Measurements from ENCODE around the gene CYP4V2.
A peak's percentile ranks its signal among the peaks of the same experiment; 100 is the strongest.

CYP4V2 gene

DNA sequence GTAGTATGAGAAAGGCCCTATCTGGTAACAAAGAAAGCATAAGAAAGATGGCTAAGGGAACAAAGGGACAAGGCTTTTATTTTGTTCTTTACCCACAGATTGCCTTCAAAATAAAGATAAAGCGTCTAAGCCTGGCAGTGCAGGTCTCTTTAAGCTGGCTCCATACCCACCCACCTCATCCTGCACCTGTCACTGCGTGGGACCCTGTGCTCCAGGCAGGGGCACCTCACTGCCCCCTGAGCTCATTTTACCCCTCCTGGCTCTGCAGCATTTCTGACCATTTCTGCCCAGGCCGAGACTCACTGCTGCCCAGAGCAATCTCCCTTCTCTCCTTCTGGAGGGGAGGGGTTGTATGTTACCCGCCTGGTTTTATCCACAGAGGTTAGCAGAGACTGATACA is 1.7 kb upstream of the CYP4V2 start:
- DNase-seq, result no peak

DNA sequence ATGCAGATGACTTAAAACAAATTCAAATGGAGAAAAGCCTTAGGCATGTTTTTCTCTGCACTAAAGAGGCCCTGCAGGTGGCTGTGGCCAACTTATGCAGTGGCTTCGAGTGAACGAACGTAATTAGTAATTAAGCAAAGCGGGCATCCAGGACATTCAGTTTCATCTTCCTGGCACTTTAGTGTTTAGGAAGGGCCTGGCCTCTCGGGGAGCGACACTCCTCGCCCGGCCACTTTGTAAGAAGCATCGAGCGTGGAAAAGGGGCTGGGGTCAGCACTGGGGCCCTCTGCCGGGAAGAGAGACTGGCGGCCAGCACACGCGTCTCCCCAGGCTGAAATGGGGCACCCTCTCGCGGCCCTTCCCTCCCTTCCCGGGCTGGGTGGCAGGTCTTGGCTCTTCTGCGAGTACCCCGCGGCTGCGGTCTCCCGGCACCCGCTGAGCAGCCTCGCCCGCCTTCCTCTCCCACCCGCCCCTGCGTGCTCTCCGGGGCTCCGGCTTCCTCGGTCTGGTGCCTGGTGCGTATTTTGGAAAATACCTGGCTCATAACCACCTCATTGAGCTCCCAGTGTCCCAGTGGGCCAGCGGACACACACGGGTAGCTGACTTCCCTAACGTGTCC is 677 bp upstream of the CYP4V2 start:
- peak; percentile 45 for DNase-seq

- peak; percentile 31 for DNase-seq
Observed at GRCh38 chr4:186192066-186192612, 772 bp downstream of the CYP4V2 start.

DNA sequence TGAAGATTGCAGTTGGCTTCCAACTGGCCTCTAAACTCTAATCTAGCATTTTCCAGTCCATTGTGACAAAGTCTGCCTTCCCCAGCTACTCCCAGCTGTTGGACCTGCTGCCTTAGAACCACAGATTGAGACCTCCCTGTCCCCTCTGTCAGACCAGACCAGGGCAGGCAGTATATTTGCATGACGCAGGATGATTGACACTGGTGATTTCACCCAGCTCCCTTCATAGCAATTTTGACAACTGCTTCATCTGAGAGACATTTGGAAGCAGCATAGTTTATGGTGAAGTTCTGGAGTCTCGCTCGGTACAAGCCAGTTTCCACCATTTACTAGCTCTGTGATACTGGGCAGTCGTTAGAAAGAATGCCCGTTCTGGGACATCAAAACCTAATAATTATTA is 2.5 kb downstream of the CYP4V2 start:
- no peak for DNase-seq

GRCh38 chr4:186196063-186196462 is 4.7 kb downstream of the CYP4V2 start:
- no peak for DNase-seq

DNA sequence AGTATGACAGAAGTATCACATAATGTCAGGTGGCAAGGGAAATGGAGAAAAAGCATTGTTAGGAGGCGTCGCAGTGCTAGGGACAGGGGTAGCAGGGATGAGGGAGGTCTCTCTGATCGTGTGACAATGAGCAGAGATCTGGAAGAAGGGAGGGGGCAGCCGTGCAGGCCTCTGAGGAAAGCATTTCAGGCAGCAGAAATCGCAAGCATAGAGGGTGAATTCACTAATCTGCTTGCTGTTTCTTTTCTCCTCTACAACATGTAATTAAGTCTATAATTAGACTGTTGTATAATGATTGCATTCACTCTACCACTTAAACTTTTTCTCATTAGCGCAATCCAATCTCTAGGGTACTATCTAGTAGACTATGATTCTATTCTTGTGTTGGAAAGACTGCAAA is 9.1 kb downstream of the CYP4V2 start:
- no peak for DNase-seq

GRCh38 chr4:186201010-186201409 is 9.6 kb downstream of the CYP4V2 start:
- DNase-seq, result no peak

DNA sequence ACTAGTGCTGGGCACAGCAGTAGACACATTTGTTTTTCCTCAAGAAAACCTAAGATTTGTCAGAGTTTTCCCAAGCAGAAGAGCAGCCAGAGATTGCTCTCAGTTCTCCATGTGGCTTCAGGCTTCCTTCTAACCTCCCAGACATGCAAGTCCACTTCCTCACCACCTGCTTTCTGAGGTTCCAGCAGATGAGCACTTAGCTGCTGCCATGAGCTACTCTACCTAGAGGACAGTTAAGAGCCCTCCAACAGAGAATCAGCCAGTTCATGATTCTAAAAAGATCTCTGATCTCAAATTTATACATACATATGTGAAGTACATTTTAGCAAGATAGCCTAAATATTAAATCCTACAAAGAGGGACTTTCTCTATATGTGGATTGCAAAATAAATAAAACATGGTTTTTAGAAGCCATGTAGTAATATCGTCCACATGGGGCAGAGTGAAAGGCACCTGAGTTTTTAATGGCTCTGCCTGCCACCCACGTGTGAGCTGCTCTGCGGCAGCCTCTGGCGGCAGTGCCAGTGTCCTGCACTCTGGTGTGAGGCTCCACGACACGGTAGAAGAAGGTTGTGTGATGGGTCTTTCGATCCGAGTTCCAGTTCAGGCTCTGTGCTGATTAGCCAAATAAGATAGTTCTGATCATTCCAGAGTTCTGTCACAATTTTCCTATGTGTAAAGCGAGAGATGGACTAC is 10.3 kb downstream of the CYP4V2 start:
- no peak for DNase-seq

- DNase-seq, result no peak
Observed at GRCh38 chr4:186202490-186203140, 11.2 kb downstream of the CYP4V2 start.

GRCh38 chr4:186203406-186203805 is 12.0 kb downstream of the CYP4V2 start:
- no peak for DNase-seq

- DNase-seq, result no peak
Observed at GRCh38 chr4:186204103-186204559, 12.8 kb downstream of the CYP4V2 start.

GRCh38 chr4:186204686-186205085 is 13.3 kb downstream of the CYP4V2 start:
- no peak for DNase-seq

GRCh38 chr4:186205156-186205555 is 13.8 kb downstream of the CYP4V2 start:
- DNase-seq, result no peak

DNA sequence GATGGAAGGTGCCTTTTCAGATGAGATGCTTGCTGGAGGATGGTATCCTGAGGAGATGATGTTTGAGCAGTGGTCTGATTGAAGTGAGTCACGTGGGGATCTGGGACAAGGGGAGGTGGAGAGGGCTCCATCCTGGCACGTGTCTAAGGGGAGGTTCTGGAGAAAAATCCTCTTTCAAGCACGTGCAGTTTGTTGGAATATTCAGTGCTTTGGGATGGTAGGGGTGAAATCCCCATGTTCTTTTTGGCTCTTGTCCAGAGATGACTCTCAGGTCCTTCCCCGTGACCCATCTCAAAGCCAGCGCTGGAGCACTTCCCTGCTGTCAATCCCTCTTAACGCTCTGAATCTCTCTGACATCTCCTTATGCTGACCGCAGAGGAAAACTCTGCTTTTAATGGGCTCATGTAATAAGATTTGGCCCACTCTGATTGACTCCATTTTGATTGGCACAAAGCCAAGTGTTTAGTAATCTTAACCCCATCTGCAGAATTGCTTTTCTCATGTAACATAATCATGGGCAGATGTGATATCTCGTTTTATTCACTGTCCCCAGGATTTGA is 25.2 kb downstream of the CYP4V2 start:
- no peak for DNase-seq

- no peak for DNase-seq
Observed at GRCh38 chr4:186217733-186218293, 26.4 kb downstream of the CYP4V2 start.

- no peak for DNase-seq
Observed at GRCh38 chr4:186221624-186222023, 30.3 kb downstream of the CYP4V2 start.

DNA sequence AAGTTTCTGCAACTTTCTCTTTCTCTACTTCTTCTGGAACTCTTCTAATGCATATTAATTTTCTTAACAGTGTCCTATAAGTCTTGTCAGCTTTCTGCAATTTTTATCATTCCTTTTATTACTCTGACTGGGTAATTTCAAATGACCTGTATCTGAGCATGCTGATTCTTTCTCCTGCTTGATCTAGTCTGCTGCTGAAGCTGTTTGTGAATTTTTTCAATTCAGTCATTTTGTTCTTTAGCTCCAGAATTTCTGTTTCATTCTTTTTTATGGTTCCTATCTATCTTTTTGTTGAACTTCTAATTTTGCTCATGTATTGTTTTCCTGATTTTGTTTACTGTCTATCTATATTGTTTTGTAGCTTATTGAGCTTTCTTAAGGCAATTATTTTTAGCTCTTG is 34.5 kb downstream of the CYP4V2 start:
- no peak for DNase-seq

DNA sequence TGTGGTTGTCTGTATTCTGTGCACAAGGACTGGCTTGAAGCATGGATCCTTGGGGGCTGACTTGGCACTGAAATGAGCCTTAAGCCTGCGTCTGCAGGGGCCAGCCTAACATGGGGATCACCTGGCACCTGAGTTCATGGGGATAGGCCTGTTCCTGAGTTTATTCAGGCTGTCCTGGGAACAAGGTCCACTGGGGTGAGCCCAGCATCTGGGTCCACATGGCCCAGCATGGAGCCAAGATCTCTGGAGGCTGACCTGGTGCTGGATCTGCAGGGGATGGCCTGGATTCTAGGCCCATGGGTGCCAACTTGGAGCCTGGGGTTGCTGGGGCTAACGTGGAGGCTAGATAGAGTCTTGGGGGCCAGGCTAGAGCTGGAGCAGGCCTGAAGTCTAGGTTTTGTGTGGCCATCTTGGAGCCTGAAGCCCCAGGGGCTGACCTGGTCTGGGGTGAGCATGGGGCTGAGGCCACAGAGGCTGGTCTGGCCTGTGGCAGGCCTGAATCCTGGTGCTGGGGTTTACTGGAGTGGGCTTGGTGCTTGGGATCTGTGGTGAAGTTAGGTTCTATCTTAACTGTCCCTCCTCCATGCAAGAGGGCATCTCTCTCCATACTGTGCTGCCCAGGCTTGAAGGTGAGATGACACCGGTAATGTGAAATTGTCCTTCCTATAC is 35.3 kb downstream of the CYP4V2 start:
- DNase-seq, result no peak

- peak; percentile 3 for DNase-seq
Observed at GRCh38 chr4:186227221-186227620, 35.9 kb downstream of the CYP4V2 start, which contains the start of gene KLKB1. Gene KLKB1 (plus strand): TSS chr4:186227507. CDS start chr4:186228196, 689 bp downstream.

GRCh38 chr4:186227744-186228513 is 36.6 kb downstream of the CYP4V2 start:
- DNase-seq, result peak; percentile 8

DNA sequence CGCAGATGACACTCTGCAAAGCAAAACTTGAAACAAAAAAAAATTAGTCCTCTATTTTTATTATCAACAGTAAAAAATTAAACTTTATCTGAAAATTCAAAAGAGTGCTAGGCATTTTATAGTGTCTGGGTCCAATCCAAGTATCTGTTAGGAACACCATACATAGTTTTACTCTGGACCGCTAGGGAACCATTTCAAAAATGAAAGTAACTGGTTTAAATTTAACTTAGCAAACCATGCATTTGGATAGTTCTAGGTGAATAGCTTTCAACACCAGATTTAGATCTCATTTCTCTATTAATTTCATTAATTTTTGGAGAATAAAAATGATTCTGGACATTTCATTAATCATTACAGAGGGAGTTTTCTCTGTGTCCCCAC is 37.1 kb downstream of the CYP4V2 start:
- DNase-seq, result no peak

DNA sequence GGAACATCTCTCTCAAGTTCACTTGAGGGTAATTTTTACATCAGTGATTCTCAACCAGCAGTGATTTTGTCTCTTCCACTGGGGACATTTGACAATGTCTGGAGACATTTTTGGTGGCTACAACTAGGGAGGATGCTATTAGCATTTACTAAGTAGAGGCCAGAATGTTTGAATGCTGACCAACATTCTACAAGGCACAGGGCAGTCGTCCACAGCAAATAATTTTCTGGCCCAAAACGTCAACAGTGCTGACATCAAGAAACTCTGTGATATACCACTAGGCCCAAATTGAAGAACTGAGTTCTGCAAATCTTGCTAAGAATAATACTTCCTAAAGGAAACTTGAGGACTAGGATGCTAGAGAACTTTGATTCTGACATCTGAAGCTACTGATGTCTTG is 43.0 kb downstream of the CYP4V2 start:
- DNase-seq, result no peak
